Pancreas (tissue), 10 donors: ENCODE results near the gene MYO1F. TPM values are rescaled to one million over a fixed set of nuclear protein-coding genes. Genes with fewer than 3 reads are reported as not detected.

Source experiments
- ATAC-seq, 4 donors: fragments of 200-7000 bp; cut with Tn5 transposase; one replicate each; pipeline versions ENCODE4 v1.8.0 to v1.9.1; 2020; ENCODE audit warnings: mild to moderate bottlenecking in 4 of 4, moderate library complexity in 4 of 4
- DNase-seq, 6 donors: peaks; one replicate each; pipeline ENCODE4 v3.0.0-alpha.2; 2020
- FAIRE-seq: peaks from 2 replicates; lab custom pipeline; 2012; peaks lifted over from hg19 to GRCh38; lab: Jason Lieb, UNC
- H3K27ac ChIP-seq, 4 donors: fragments of 200-600 bp; sonication (generic); 1 replicate in 3 of 4; 2 replicates in 1 of 4; pipeline versions ENCODE4 v1.5.0 to v1.8.0; 2020
- H3K27me3 ChIP-seq, 4 donors: fragments of 200-600 bp; one replicate each; pipeline ENCODE4 v1.8.0; 2021
- H3K36me3 ChIP-seq, 3 donors: fragments of 200-600 bp; sonication (generic) in 1 of 3; one replicate each; pipeline versions ENCODE4 v1.5.0 to v1.8.0; 2020 to 2021
- H3K4me1 ChIP-seq, 3 donors: fragments of 200-600 bp; one replicate each; pipeline ENCODE4 v1.8.0; 2021
- H3K4me3 ChIP-seq, 4 donors: fragments of 200-600 bp; sonication (generic) in 2 of 4; one replicate each; pipeline versions ENCODE4 v1.5.0 to v1.8.0; 2020 to 2021
- H3K9me3 ChIP-seq, 4 donors: fragments of 200-600 bp; one replicate each; pipeline ENCODE4 v1.8.0; 2021
- CTCF ChIP-seq, 4 donors: fragments of 200-600 bp; sonication (generic) in 3 of 4; IDR thresholded peaks; one replicate each; pipeline versions ENCODE4 v1.5.0 to v1.8.0; 2021; ENCODE audit warnings: antibody characterized with exemption in 4 of 4
- WGBS, 2 donors: extraction: QIAGEN DNeasy Blood & Tissue Kit; methylation state at CpG; one replicate each; pipeline ENCODE4 v1.1.7; 2013; 5-methylcytosine and 5-hydroxymethylcytosine counted together
- intact Hi-C, 3 donors: fragments of 100-400 bp; cut with DNase I; formaldehyde crosslinking; loops; one replicate each; pipeline versions ENCODE4 v1.11.1 to v1.14.2; 2022
- polyA plus RNA-seq, 2 donors: library from polyadenylated mRNA; stranded (reverse); fragments of 200-250 nt; gene quantifications; one replicate each; pipeline ENCODE4 v1.2.3, GENCODE V29; 2013
- total RNA-seq, 6 donors: library from RNA; stranded (reverse); fragmentation: NEBNext Ultra II Directional in 4 of 6; extraction: Animal tissue kit (Norgen Biotek cat#: 25700) in 4 of 6; gene quantifications; one replicate each; pipeline versions ENCODE4 v1.2.1 to v1.2.4, GENCODE V29; 2021 to 2023
- donor health status: healthy with polysubstance abuse.
- donor health status: DM: no; HTN: no; CAD: no; lungs with moderate emphysema.
- donor health status: DM: no; HTN: no; CAD: no.
- donor health status: control.
- donor health status: control.
- donor health status: Bipolar disorder and iron deficiency.
- donor health status: DM: yes; HTN: yes; CAD: no.
- donor health status: DM: no; HTN: no; CAD: no.
- donor health status: DM: no; HTN: no; CAD: no.
- donor health status: DM: yes; HTN: yes; CAD: no.

MYO1F gene
- total and polyA plus RNA-seq, 8 donors: 1.2 to 21.3 (median 4.8) TPM

GRCh38 chr19:8584965-8585893, 8.0 kb upstream of the MYO1F start:
- no peak for TF ChIP-seq CTCF (IDR thresholded peaks at IDR 0.05)
- Histone ChIP-seq H3K4me1 (no peaks in the 10 kb centered on the region), H3K27ac (no peak overlapping the region), H3K4me3 (no peak overlapping the region), H3K9me3 (no peaks in the 10 kb centered on the region), H3K27me3 (no peaks in the 10 kb centered on the region), H3K36me3 (no peaks in the 10 kb centered on the region)
- FAIRE-seq (no peak), ATAC-seq (no peak), DNase-seq (no peak)
- WGBS, 2 donors: 53 to 68% methylated on average over 63 to 71 of the region's 71 CpGs
- intact Hi-C loops: loop anchor here in 1 of 3 donors (10.0 kb wide), 1 partner anchor 230 kb away; no protein-coding TSS in a partner anchor

GRCh38 chr19:8580710-8581281, 3.6 kb upstream of the MYO1F start:
- Histone ChIP-seq H3K27ac (no peak overlapping the region), H3K27me3 (peaks cover 0 to 5% (median 0%) of the 10 kb centered on the region in 4 donors), H3K4me3 (no peak overlapping the region), H3K9me3 (no peaks in the 10 kb centered on the region), H3K36me3 (no peaks in the 10 kb centered on the region), H3K4me1 (no peaks in the 10 kb centered on the region)
- peak; percentile 99 for TF ChIP-seq CTCF (IDR thresholded peaks at IDR 0.05)
- no peak for FAIRE-seq
- peak; percentile 59 to 88 (median 78) for DNase-seq
- intact Hi-C loops: loop anchor here in 1 of 3 donors (10.0 kb wide), 1 partner anchor 226 kb away; no protein-coding TSS in a partner anchor
- peak; percentile 68 to 84 (median 76) for ATAC-seq
- 3 to 5% methylated on average over 19 to 21 of the region's 21 CpGs for WGBS, 2 donors

GRCh38 chr19:8578642-8579265, 1.5 kb upstream of the MYO1F start:
- intact Hi-C loops: no loop called here
- DNase-seq (peak; percentile 42 to 89 (median 75)), ATAC-seq (peak; percentile 63 to 73 (median 68)), FAIRE-seq (no peak)
- no peaks in the 10 kb centered on the region for H3K9me3 ChIP-seq
- no peak overlapping the region for H3K4me3 ChIP-seq
- TF ChIP-seq CTCF (IDR thresholded peaks at IDR 0.05): peak; percentile 86 to 92 (median 88)
- H3K27ac ChIP-seq: no peak overlapping the region
- H3K27me3 ChIP-seq: peaks cover 0 to 5% (median 0%) of the 10 kb centered on the region in 4 donors
- H3K36me3 ChIP-seq: no peaks in the 10 kb centered on the region
- WGBS, 2 donors: 14 to 19% methylated on average over 17 of the region's 17 CpGs
- no peaks in the 10 kb centered on the region for H3K4me1 ChIP-seq

- Histone ChIP-seq H3K4me3 (peak overlapping the region in 1 of 4 donors; percentile 32), H3K9me3 (no peaks in the 10 kb centered on the region), H3K36me3 (no peaks in the 10 kb centered on the region), H3K4me1 (no peaks in the 10 kb centered on the region), H3K27ac (no peak overlapping the region), H3K27me3 (peaks cover 0 to 5% (median 0%) of the 10 kb centered on the region in 4 donors)
- no peak for TF ChIP-seq CTCF (IDR thresholded peaks at IDR 0.05)
- FAIRE-seq (no peak), ATAC-seq (no peak), DNase-seq (no peak)
- intact Hi-C loops: no loop called here
- WGBS, 2 donors: 56 to 63% methylated on average over 4 of the region's 4 CpGs
These were observed 499 bp upstream of the MYO1F start for GRCh38 chr19:8577741-8578140.
